ENCODE results near the gene MAML3. TPM values are rescaled to one million over a fixed set of nuclear protein-coding genes. Genes with fewer than 3 reads are reported as not detected.

Gene MAML3
- total RNA-seq, 1 donor from 2014 or later, result 21.8 TPM

GRCh38 chr4:139971111-139971510, 182.9 kb downstream of the MAML3 start:
- Mint-ChIP-seq H3K4me1 (ENCODE audit: unreplicated experiment) (peaks cover 35% of the 10 kb centered on the region), H3K4me3 (no peak overlapping the region)
- no peak for TF ChIP-seq CTCF (conservative IDR thresholded peaks at IDR 0.05)

GRCh38 chr4:139969635-139970266, 184.2 kb downstream of the MAML3 start:
- Mint-ChIP-seq H3K9me3 (no peaks in the 10 kb centered on the region), H3K27ac (no peak overlapping the region), H3K27me3 (no peaks in the 10 kb centered on the region), H3K4me1 (ENCODE audit: unreplicated experiment) (peaks cover 31% of the 10 kb centered on the region), H3K36me3 (no peaks in the 10 kb centered on the region), H3K4me3 (no peak overlapping the region)
- no peak for DNase-seq (ENCODE audit: extremely low spot score, unreplicated experiment)
- no peak for TF ChIP-seq CTCF (conservative IDR thresholded peaks at IDR 0.05)

More at GRCh38 chr4:139971111-139971510, 182.9 kb downstream of the MAML3 start:
- no peaks in the 10 kb centered on the region for H3K27me3 Mint-ChIP-seq
- H3K36me3 Mint-ChIP-seq, result no peaks in the 10 kb centered on the region
- no peak overlapping the region for H3K27ac Mint-ChIP-seq
- no peaks in the 10 kb centered on the region for H3K9me3 Mint-ChIP-seq
- no peak for DNase-seq (ENCODE audit: extremely low spot score, unreplicated experiment)

GRCh38 chr4:139968831-139969230, 185.2 kb downstream of the MAML3 start:
- H3K36me3 Mint-ChIP-seq, result no peaks in the 10 kb centered on the region
- no peaks in the 10 kb centered on the region for H3K27me3 Mint-ChIP-seq
- no peak for DNase-seq (ENCODE audit: extremely low spot score, unreplicated experiment)
- H3K4me1 Mint-ChIP-seq (ENCODE audit: unreplicated experiment), result peaks cover 30% of the 10 kb centered on the region
- TF ChIP-seq CTCF (conservative IDR thresholded peaks at IDR 0.05), result no peak
- H3K27ac Mint-ChIP-seq, result peak overlapping the region; percentile 71
- H3K4me3 Mint-ChIP-seq, result no peak overlapping the region
- H3K9me3 Mint-ChIP-seq, result no peaks in the 10 kb centered on the region

GRCh38 chr4:139966383-139966782, 187.6 kb downstream of the MAML3 start:
- DNase-seq (ENCODE audit: extremely low spot score, unreplicated experiment), result no peak
- no peak overlapping the region for H3K4me3 Mint-ChIP-seq
- no peak for TF ChIP-seq CTCF (conservative IDR thresholded peaks at IDR 0.05)
- H3K27ac Mint-ChIP-seq, result peak overlapping the region; percentile 42
- no peaks in the 10 kb centered on the region for H3K27me3 Mint-ChIP-seq
- no peaks in the 10 kb centered on the region for H3K9me3 Mint-ChIP-seq
- H3K4me1 Mint-ChIP-seq (ENCODE audit: unreplicated experiment), result peaks cover 37% of the 10 kb centered on the region
- H3K36me3 Mint-ChIP-seq, result no peaks in the 10 kb centered on the region

GRCh38 chr4:139965789-139966188, 188.2 kb downstream of the MAML3 start:
- Mint-ChIP-seq H3K36me3 (no peaks in the 10 kb centered on the region), H3K4me3 (no peak overlapping the region), H3K4me1 (ENCODE audit: unreplicated experiment) (peaks cover 41% of the 10 kb centered on the region), H3K27me3 (no peaks in the 10 kb centered on the region), H3K9me3 (no peaks in the 10 kb centered on the region), H3K27ac (peak overlapping the region; percentile 42)
- no peak for DNase-seq (ENCODE audit: extremely low spot score, unreplicated experiment)
- TF ChIP-seq CTCF (conservative IDR thresholded peaks at IDR 0.05), result no peak
